Prostate gland (tissue), 2 donors: ENCODE measurements around the gene DCD. TPM values are rescaled to one million over a fixed set of nuclear protein-coding genes. Genes with fewer than 3 reads are reported as not detected.

Source experiments
- DNase-seq: peaks from one replicate; pipeline ENCODE4 v3.0.0-alpha.2; 2019; ENCODE audit warnings: low spot score
- H3K27ac ChIP-seq, 2 donors: fragments of 200-600 bp; sonication (generic); 2 replicates each; pipeline ENCODE4 v1.5.1; 2017 to 2019
- H3K27me3 ChIP-seq: fragments of 200-600 bp; sonication (generic); replicated peaks from 2 replicates; pipeline ENCODE4 v1.5.1; 2019; ENCODE audit not compliant: insufficient read depth
- H3K36me3 ChIP-seq, 2 donors: fragments of 200-600 bp; sonication (generic); 1 replicate in 1 of 2; 2 replicates in 1 of 2; pipeline versions ENCODE4 v1.5.1 to v1.8.1; 2017 to 2019
- H3K4me1 ChIP-seq: fragments of 200-600 bp; sonication (generic); replicated peaks from 2 replicates; pipeline ENCODE4 v1.5.1; 2019
- H3K4me3 ChIP-seq, 2 donors: fragments of 200-600 bp; sonication (generic); 2 replicates each; pipeline ENCODE4 v1.5.1; 2017 to 2019
- H3K9me3 ChIP-seq: fragments of 200-600 bp; sonication (generic); 2 replicates; pipeline ENCODE4 v1.5.1; 2017
- CTCF ChIP-seq, 4 experiments: fragments of 200-600 bp in 2 of 4; fragments of 450-650 bp in 2 of 4; sonication (generic) in 2 of 4; IDR thresholded peaks; 1 replicate in 3 of 4; 2 replicates in 1 of 4; pipeline ENCODE4 v1.5.1; 2016 to 2019; ENCODE audit warnings: antibody characterized with exemption in 4 of 4, mild to moderate bottlenecking in 2 of 4, moderate library complexity in 2 of 4
- POLR2A ChIP-seq: fragments of 450-650 bp; IDR thresholded peaks from one replicate; pipeline ENCODE4 v1.6.1; 2016; ENCODE audit warnings: antibody characterized with exemption, mild to moderate bottlenecking
- POLR2AphosphoS5 ChIP-seq: sonication (generic); formaldehyde crosslinking; IDR thresholded peaks from one replicate; pipeline ENCODE4 v1.6.1; 2017; ENCODE audit warnings: antibody characterized with exemption
- WGBS: methylation state at CpG from one replicate; pipeline ENCODE4 v1.1.5; 2018; 5-methylcytosine and 5-hydroxymethylcytosine counted together
- intact Hi-C: fragments of 100-400 bp; cut with DNase I; formaldehyde crosslinking; loops from one replicate; pipeline ENCODE4 v1.14.2; 2022
- total RNA-seq, 2 donors: library from RNA; depleted of rRNA; stranded (reverse); fragments of >200 nt; gene quantifications; one replicate each; pipeline ENCODE4 v1.1.0, GENCODE V29; 2016

The DCD gene
- total RNA-seq, result 1 to 10 TPM in 1 of 2 donors, not detected in 1; 3.6 TPM

GRCh38 chr12:54648265-54648664 lies at the start of gene DCD:
Gene DCD (minus strand): TSS chr12:54648365. CDS start chr12:54648303, 62 bp downstream.
- intact Hi-C loops, result no loop called here
- H3K36me3 ChIP-seq, result no peaks in the 10 kb centered on the region
- 95% methylated on average over 2 of the region's 2 CpGs for WGBS

GRCh38 chr12:54697851-54698250 lies 49.7 kb upstream of the DCD start:
- no peak overlapping the region for H3K4me3 ChIP-seq
- no peaks in the 10 kb centered on the region for H3K4me1 ChIP-seq
- no peak overlapping the region for H3K27ac ChIP-seq
- no peaks in the 10 kb centered on the region for H3K27me3 ChIP-seq
- no peak for DNase-seq
- intact Hi-C loops, result no loop called here
- H3K36me3 ChIP-seq, result no peaks in the 10 kb centered on the region
- 9% methylated on average over 1 of the region's 1 CpG for WGBS
- no peaks in the 10 kb centered on the region for H3K9me3 ChIP-seq
- TF ChIP-seq POLR2AphosphoS5 (no peak), POLR2A (no peak), CTCF (IDR thresholded peaks at IDR 0.05) (no peak)

More at GRCh38 chr12:54648265-54648664, at the start of gene DCD:
- Histone ChIP-seq H3K9me3 (no peaks in the 10 kb centered on the region), H3K27me3 (no peaks in the 10 kb centered on the region), H3K4me1 (no peaks in the 10 kb centered on the region), H3K4me3 (no peak within 1 kb of the TSS), H3K27ac (no peak within 1 kb of the TSS)
- TF ChIP-seq POLR2AphosphoS5 (no peak), CTCF (IDR thresholded peaks at IDR 0.05) (no peak), POLR2A (no peak)
- no peak for DNase-seq

- Histone ChIP-seq H3K4me1 (no peaks in the 10 kb centered on the region), H3K9me3 (no peaks in the 10 kb centered on the region), H3K27ac (no peak overlapping the region), H3K27me3 (no peaks in the 10 kb centered on the region), H3K36me3 (no peaks in the 10 kb centered on the region), H3K4me3 (no peak overlapping the region)
- intact Hi-C loops, result no loop called here
- WGBS, result 58% methylated on average over 2 of the region's 2 CpGs
- no peak for TF ChIP-seq POLR2A
- DNase-seq, result no peak
These were observed 44.2 kb upstream of the DCD start for GRCh38 chr12:54692353-54692752.

- no peaks in the 10 kb centered on the region for H3K36me3 ChIP-seq
- no peaks in the 10 kb centered on the region for H3K27me3 ChIP-seq
- WGBS, result 64% methylated on average over 2 of the region's 2 CpGs
- no peak for DNase-seq
- no peaks in the 10 kb centered on the region for H3K4me1 ChIP-seq
- H3K9me3 ChIP-seq, result no peaks in the 10 kb centered on the region
- H3K27ac ChIP-seq, result no peak overlapping the region
- H3K4me3 ChIP-seq, result no peak overlapping the region
- no peak for TF ChIP-seq POLR2A
- TF ChIP-seq POLR2AphosphoS5, result no peak
- no peak for TF ChIP-seq CTCF (IDR thresholded peaks at IDR 0.05)
- intact Hi-C loops, result no loop called here
These were observed 41.8 kb upstream of the DCD start for GRCh38 chr12:54689984-54690383.

- intact Hi-C loops, result no loop called here
- Histone ChIP-seq H3K27me3 (no peaks in the 10 kb centered on the region), H3K9me3 (no peaks in the 10 kb centered on the region), H3K36me3 (no peaks in the 10 kb centered on the region), H3K27ac (no peak overlapping the region), H3K4me3 (no peak overlapping the region), H3K4me1 (no peaks in the 10 kb centered on the region)
- 55% methylated on average over 8 of the region's 8 CpGs for WGBS
- no peak for TF ChIP-seq POLR2A
- no peak for TF ChIP-seq POLR2AphosphoS5
- no peak for TF ChIP-seq CTCF (IDR thresholded peaks at IDR 0.05)
- DNase-seq, result no peak
These were observed 40.8 kb upstream of the DCD start for GRCh38 chr12:54689034-54689372.
